WTC11 (cell line): ENCODE data around the gene HLA-DMA. TPM values are rescaled to one million over a fixed set of nuclear protein-coding genes. Genes with fewer than 3 reads are reported as not detected.

Experiments used
- ATAC-seq: fragments of 200-7000 bp; cut with Tn5 transposase; 2 replicates; pipeline ENCODE4 v1.10.0; 2021; ENCODE audit warnings: mild to moderate bottlenecking, moderate library complexity
- CTCF ChIA-PET: fragments of 300-600 bp; sonication (Branson Sonifier 250); formaldehyde crosslinking; loops from one replicate; lab custom pipeline; 2021; ENCODE audit warnings: antibody characterized with exemption; lab: Charles Lee
- POLR2A ChIA-PET: fragments of 350-600 bp; sonication (Branson Sonifier 250); formaldehyde crosslinking; loops from one replicate; lab custom pipeline; 2021; ENCODE audit warnings: antibody characterized with exemption; lab: Charles Lee
- DNase-seq: peaks from one replicate; pipeline ENCODE4 v3.0.0; 2021; ENCODE audit warnings: low spot score
- H3K27ac Mint-ChIP-seq: 2 replicates; pipeline ENCODE4 v1.8.0; 2021; ENCODE audit warnings: mixed read lengths
- H3K27me3 Mint-ChIP-seq: 2 replicates; pipeline ENCODE4 v1.8.0; 2021; ENCODE audit warnings: low read depth, mild to moderate bottlenecking, moderate library complexity, mixed read lengths
- H3K36me3 Mint-ChIP-seq: 2 replicates; pipeline ENCODE4 v1.8.0; 2021; ENCODE audit warnings: mixed read lengths
- H3K4me1 Mint-ChIP-seq: 2 replicates; pipeline ENCODE4 v1.8.0; 2022; ENCODE audit warnings: mixed read lengths
- H3K4me3 Mint-ChIP-seq: 2 replicates; pipeline ENCODE4 v1.8.0; 2021; ENCODE audit warnings: mild to moderate bottlenecking, moderate library complexity, mixed read lengths
- H3K9me3 Mint-ChIP-seq: 2 replicates; pipeline ENCODE4 v1.8.0; 2021; ENCODE audit warnings: mixed read lengths
- CREM ChIP-seq: sonication (generic); formaldehyde crosslinking; IDR thresholded peaks from 2 replicates; pipeline ENCODE4 v1.8.1; 2022; ENCODE audit warnings: mild to moderate bottlenecking, missing genetic modification reagents, moderate library complexity
- EMX1 ChIP-seq: fragments of 250-450 bp; sonication (Bioruptor Pico); IDR thresholded peaks from 2 replicates; pipeline ENCODE4 v1.8.0; 2021; ENCODE audit warnings: mild to moderate bottlenecking
- FOXJ3 ChIP-seq: sonication (generic); formaldehyde crosslinking; IDR thresholded peaks from 2 replicates; pipeline ENCODE4 v1.9.0; 2021; ENCODE audit warnings: missing genetic modification reagents, mild to moderate bottlenecking, borderline replicate concordance
- FOXK1 ChIP-seq: sonication (generic); formaldehyde crosslinking; IDR thresholded peaks from 2 replicates; pipeline ENCODE4 v1.8.0; 2022; ENCODE audit warnings: mild to moderate bottlenecking, moderate library complexity, missing genetic modification reagents
- NR1H2 ChIP-seq: sonication (generic); formaldehyde crosslinking; IDR thresholded peaks from 2 replicates; pipeline ENCODE4 v1.9.0; 2021; ENCODE audit warnings: mild to moderate bottlenecking, moderate library complexity, missing genetic modification reagents
- TCF7 ChIP-seq: sonication (generic); formaldehyde crosslinking; IDR thresholded peaks from 2 replicates; pipeline ENCODE4 v1.8.0; 2022; ENCODE audit warnings: mild to moderate bottlenecking, low read depth, missing genetic modification reagents, moderate library complexity
- ZNF263 ChIP-seq: sonication (generic); formaldehyde crosslinking; IDR thresholded peaks from 2 replicates; pipeline ENCODE4 v1.8.1; 2022; ENCODE audit warnings: low read depth, mild to moderate bottlenecking, moderate library complexity, missing genetic modification reagents
- ZNF416 ChIP-seq: fragments of 250-450 bp; sonication (Bioruptor Pico); IDR thresholded peaks from 2 replicates; pipeline ENCODE4 v1.9.0; 2021; ENCODE audit warnings: mild to moderate bottlenecking, inconsistent platforms
- total RNA-seq: library from RNA; stranded (reverse); gene quantifications from 3 replicates; pipeline ENCODE4 v1.2.3, GENCODE V29; 2021
- TF ChIP-seq, protein P1 (sequence below): sonication (generic); formaldehyde crosslinking; IDR thresholded peaks from 2 replicates; pipeline ENCODE4 v1.8.0; 2022; ENCODE audit warnings: missing genetic modification reagents
- TF ChIP-seq, protein P2 (sequence below): fragments of 250-450 bp; sonication (Bioruptor Pico); conservative IDR thresholded peaks from 2 replicates; pipeline ENCODE4 v1.9.0; 2021; ENCODE audit warnings: mild to moderate bottlenecking
- TF ChIP-seq, protein P3 (sequence below): sonication (generic); formaldehyde crosslinking; IDR thresholded peaks from 2 replicates; pipeline ENCODE4 v1.8.1; 2023; ENCODE audit warnings: mild to moderate bottlenecking, missing genetic modification reagents
- TF ChIP-seq, protein P4 (sequence below): fragments of 250-450 bp; sonication (Bioruptor Pico); IDR thresholded peaks from 2 replicates; pipeline ENCODE4 v2.1.2; 2022; ENCODE audit warnings: mild to moderate bottlenecking, moderate library complexity
- TF ChIP-seq, protein P5 (sequence below): sonication (generic); formaldehyde crosslinking; IDR thresholded peaks from 2 replicates; pipeline ENCODE4 v1.8.0; 2023; ENCODE audit warnings: mild to moderate bottlenecking, missing genetic modification reagents

Gene HLA-DMA
- total RNA-seq, 1 experiment from 2014 or later = 6.6 TPM

DNA sequence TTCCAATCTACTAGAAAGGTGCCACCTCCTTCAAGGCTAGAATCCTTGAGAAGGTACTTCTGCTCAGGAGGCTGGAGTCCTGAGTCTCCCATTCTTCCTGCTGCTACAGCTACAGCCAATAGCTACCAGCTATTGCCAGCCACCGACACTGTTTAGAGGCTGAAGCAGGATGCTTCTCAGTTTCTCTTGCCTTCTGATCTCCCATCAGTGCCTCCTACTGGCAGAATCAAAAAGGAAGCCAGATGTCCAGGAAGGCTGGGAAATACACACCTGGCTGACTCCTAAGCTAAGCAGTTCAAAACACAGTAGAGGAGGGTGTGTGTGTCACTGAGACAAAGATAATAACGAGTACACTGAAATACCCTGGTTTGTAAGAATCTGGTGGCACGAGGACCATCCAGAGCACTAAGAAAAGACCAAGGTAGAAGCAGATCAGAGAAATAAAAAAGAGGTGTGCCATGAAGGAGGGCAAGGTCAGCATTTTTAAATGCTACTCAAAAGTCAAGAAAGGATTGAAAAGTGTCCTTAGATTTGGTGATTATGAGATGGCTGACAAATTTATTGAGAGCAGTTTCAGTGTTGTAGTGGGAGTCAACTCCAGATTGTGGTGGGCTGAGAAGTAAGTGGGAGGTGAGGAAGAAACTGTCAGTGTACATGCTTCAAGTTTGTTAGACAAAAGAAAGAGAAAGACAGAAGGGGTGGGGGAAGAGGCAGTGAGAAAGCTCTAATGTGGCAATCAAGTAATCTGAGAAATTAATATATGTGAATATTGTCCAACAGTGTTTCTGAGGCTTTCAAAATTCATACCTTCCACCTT, 2.3 kb upstream of the HLA-DMA start:
- TF ChIP-seq EMX1 (CRISPR knock-in tag) (no peak), ZNF263 (CRISPR knock-in tag) (no peak), FOXJ3 (CRISPR knock-in tag) (no peak), CREM (no peak), NR1H2 (CRISPR knock-in tag) (no peak), TCF7 (CRISPR knock-in tag) (no peak), ZNF416 (CRISPR knock-in tag) (no peak), FOXK1 (CRISPR knock-in tag) (no peak)
- TF ChIP-seq, protein P1, sequence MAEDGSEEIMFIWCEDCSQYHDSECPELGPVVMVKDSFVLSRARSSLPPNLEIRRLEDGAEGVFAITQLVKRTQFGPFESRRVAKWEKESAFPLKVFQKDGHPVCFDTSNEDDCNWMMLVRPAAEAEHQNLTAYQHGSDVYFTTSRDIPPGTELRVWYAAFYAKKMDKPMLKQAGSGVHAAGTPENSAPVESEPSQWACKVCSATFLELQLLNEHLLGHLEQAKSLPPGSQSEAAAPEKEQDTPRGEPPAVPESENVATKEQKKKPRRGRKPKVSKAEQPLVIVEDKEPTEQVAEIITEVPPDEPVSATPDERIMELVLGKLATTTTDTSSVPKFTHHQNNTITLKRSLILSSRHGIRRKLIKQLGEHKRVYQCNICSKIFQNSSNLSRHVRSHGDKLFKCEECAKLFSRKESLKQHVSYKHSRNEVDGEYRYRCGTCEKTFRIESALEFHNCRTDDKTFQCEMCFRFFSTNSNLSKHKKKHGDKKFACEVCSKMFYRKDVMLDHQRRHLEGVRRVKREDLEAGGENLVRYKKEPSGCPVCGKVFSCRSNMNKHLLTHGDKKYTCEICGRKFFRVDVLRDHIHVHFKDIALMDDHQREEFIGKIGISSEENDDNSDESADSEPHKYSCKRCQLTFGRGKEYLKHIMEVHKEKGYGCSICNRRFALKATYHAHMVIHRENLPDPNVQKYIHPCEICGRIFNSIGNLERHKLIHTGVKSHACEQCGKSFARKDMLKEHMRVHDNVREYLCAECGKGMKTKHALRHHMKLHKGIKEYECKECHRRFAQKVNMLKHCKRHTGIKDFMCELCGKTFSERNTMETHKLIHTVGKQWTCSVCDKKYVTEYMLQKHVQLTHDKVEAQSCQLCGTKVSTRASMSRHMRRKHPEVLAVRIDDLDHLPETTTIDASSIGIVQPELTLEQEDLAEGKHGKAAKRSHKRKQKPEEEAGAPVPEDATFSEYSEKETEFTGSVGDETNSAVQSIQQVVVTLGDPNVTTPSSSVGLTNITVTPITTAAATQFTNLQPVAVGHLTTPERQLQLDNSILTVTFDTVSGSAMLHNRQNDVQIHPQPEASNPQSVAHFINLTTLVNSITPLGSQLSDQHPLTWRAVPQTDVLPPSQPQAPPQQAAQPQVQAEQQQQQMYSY (CRISPR knock-in tag) = no peak
- TF ChIP-seq, protein P2, sequence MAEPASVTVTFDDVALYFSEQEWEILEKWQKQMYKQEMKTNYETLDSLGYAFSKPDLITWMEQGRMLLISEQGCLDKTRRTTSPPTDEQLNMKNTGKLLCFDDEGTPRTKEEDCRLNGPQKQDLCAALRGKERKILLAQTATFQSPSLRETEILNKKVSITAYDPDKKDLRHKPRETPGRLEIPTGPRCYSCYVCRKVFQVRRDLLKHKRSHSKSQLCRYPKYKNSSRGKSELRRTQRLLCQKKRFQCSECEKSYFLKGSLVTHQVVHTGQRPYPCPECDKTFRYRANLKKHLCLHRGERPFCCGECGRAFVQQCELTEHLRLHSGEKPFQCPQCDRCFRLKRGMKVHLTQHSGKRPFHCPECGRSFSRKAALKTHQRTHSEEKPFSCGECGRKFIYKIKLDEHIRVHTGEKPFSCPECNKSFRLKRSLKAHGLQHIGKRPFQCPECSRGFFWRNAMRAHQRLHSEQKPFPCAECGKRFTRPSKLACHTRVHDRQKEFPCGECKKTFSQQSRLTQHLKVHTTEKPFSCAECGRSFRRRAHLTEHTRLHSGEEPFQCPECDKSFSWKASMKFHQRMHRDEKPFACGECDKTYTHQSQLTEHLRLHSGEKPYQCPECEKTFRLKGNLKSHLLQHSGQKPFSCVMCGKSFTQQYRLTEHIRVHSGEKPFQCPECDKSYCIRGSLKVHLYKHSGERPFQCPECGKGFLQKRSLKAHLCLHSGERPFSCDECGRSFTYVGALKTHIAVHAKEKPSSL (CRISPR knock-in tag) = no peak
- TF ChIP-seq, protein P3, sequence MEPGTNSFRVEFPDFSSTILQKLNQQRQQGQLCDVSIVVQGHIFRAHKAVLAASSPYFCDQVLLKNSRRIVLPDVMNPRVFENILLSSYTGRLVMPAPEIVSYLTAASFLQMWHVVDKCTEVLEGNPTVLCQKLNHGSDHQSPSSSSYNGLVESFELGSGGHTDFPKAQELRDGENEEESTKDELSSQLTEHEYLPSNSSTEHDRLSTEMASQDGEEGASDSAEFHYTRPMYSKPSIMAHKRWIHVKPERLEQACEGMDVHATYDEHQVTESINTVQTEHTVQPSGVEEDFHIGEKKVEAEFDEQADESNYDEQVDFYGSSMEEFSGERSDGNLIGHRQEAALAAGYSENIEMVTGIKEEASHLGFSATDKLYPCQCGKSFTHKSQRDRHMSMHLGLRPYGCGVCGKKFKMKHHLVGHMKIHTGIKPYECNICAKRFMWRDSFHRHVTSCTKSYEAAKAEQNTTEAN (CRISPR knock-in tag) = no peak
- TF ChIP-seq, protein P4, sequence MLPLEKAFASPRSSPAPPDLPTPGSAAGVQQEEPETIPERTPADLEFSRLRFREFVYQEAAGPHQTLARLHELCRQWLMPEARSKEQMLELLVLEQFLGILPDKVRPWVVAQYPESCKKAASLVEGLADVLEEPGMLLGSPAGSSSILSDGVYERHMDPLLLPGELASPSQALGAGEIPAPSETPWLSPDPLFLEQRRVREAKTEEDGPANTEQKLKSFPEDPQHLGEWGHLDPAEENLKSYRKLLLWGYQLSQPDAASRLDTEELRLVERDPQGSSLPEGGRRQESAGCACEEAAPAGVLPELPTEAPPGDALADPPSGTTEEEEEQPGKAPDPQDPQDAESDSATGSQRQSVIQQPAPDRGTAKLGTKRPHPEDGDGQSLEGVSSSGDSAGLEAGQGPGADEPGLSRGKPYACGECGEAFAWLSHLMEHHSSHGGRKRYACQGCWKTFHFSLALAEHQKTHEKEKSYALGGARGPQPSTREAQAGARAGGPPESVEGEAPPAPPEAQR (CRISPR knock-in tag) = no peak
- TF ChIP-seq, protein P5, sequence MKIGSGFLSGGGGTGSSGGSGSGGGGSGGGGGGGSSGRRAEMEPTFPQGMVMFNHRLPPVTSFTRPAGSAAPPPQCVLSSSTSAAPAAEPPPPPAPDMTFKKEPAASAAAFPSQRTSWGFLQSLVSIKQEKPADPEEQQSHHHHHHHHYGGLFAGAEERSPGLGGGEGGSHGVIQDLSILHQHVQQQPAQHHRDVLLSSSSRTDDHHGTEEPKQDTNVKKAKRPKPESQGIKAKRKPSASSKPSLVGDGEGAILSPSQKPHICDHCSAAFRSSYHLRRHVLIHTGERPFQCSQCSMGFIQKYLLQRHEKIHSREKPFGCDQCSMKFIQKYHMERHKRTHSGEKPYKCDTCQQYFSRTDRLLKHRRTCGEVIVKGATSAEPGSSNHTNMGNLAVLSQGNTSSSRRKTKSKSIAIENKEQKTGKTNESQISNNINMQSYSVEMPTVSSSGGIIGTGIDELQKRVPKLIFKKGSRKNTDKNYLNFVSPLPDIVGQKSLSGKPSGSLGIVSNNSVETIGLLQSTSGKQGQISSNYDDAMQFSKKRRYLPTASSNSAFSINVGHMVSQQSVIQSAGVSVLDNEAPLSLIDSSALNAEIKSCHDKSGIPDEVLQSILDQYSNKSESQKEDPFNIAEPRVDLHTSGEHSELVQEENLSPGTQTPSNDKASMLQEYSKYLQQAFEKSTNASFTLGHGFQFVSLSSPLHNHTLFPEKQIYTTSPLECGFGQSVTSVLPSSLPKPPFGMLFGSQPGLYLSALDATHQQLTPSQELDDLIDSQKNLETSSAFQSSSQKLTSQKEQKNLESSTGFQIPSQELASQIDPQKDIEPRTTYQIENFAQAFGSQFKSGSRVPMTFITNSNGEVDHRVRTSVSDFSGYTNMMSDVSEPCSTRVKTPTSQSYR = no peak
- ATAC-seq (peak; percentile 65), DNase-seq (peak; percentile 53)
- Mint-ChIP-seq H3K4me3 (no peak overlapping the region), H3K27ac (peak overlapping the region; percentile 78), H3K9me3 (no peaks in the 10 kb centered on the region), H3K36me3 (no peaks in the 10 kb centered on the region), H3K4me1 (peaks cover 20% of the 10 kb centered on the region), H3K27me3 (no peaks in the 10 kb centered on the region)
- POLR2A ChIA-PET = interaction anchor here (0.7 to 3.6 kb wide), 4 partner anchors 13 to 109 kb away, joined by 3 to 74 read pairs (median 10); partner anchors contain the start of gene BRD2
- CTCF ChIA-PET = interaction anchor here (0.6 to 6.4 kb wide), 33 partner anchors 12 to 800 kb away, joined by 3 to 205 read pairs (median 7); partner anchors contain the start of genes BRD2, HLA-DMB, PBX2 and PSMB9
